H9 (cell line): Measurements from ENCODE around the gene ST6GALNAC2. TPM values are rescaled to one million over a fixed set of nuclear protein-coding genes. Genes with fewer than 3 reads are reported as not detected.

Experiments
- DNase-seq: peaks from one replicate; pipeline ENCODE4 v3.0.0-alpha.2; 2017
- H2AFZ ChIP-seq: one replicate; pipeline ENCODE4 v1.6.1; 2013; ENCODE audit warnings: mild to moderate bottlenecking, low read length, control low read depth, moderate library complexity
- H2AK5ac ChIP-seq: 2 replicates; pipeline ENCODE4 v1.6.1; 2013; ENCODE audit warnings: low read length, control low read depth, mixed read lengths; ENCODE audit not compliant: insufficient read length
- H2BK120ac ChIP-seq: one replicate; pipeline ENCODE4 v1.6.1; 2013; ENCODE audit warnings: low read depth, mild to moderate bottlenecking, low read length, control low read depth, inconsistent platforms; ENCODE audit not compliant: poor library complexity, severe bottlenecking
- H2BK12ac ChIP-seq: 2 replicates; pipeline ENCODE4 v1.6.1; 2013; ENCODE audit warnings: low read length, control low read depth, mixed read lengths, low read depth; ENCODE audit not compliant: insufficient read length
- H2BK15ac ChIP-seq: 2 replicates; pipeline ENCODE4 v1.6.1; 2013; ENCODE audit warnings: low read depth, low read length, control low read depth
- H2BK20ac ChIP-seq: one replicate; pipeline ENCODE4 v1.6.1; 2013; ENCODE audit warnings: low read depth, mild to moderate bottlenecking, low read length, control low read depth, inconsistent platforms; ENCODE audit not compliant: poor library complexity, severe bottlenecking
- H2BK5ac ChIP-seq: 2 replicates; pipeline ENCODE4 v1.6.1; 2013; ENCODE audit warnings: low read length, control low read depth, mixed read lengths; ENCODE audit not compliant: insufficient read length
- H3K14ac ChIP-seq: 2 replicates; pipeline ENCODE4 v1.6.1; 2013; ENCODE audit warnings: low read length, control low read depth; ENCODE audit not compliant: insufficient read depth
- H3K18ac ChIP-seq: 2 replicates; pipeline ENCODE4 v1.6.1; 2013; ENCODE audit warnings: low read depth, mild to moderate bottlenecking, mixed read lengths, low read length, control low read depth; ENCODE audit not compliant: insufficient read length
- H3K23ac ChIP-seq: 2 replicates; pipeline ENCODE4 v1.6.1; 2013; ENCODE audit warnings: low read length, control low read depth, mixed read lengths, low read depth; ENCODE audit not compliant: insufficient read length
- H3K23me2 ChIP-seq: 2 replicates; pipeline ENCODE4 v1.6.1; 2013; ENCODE audit warnings: low read depth, mild to moderate bottlenecking, mixed read lengths, low read length, control low read depth; ENCODE audit not compliant: insufficient read length, poor library complexity, severe bottlenecking
- H3K27ac ChIP-seq: 2 replicates; pipeline ENCODE4 v1.5.1; 2013; ENCODE audit warnings: low read length, control low read depth, mixed read lengths, low read depth; ENCODE audit not compliant: insufficient read length
- H3K27me3 ChIP-seq: 2 replicates; pipeline ENCODE4 v1.6.1; 2013; ENCODE audit warnings: low read length, control low read depth, inconsistent platforms; ENCODE audit not compliant: insufficient read depth
- H3K4ac ChIP-seq: 2 replicates; pipeline ENCODE4 v1.6.1; 2013; ENCODE audit warnings: low read depth, mild to moderate bottlenecking, control low read depth, inconsistent platforms, low read length, moderate library complexity
- H3K4me1 ChIP-seq: 2 replicates; pipeline ENCODE4 v1.6.1; 2013; ENCODE audit warnings: low read length, control low read depth, inconsistent platforms; ENCODE audit not compliant: insufficient read depth
- H3K4me2 ChIP-seq: 2 replicates; pipeline ENCODE4 v1.6.1; 2013; ENCODE audit warnings: low read length, control low read depth, mixed read lengths; ENCODE audit not compliant: insufficient read length, insufficient read depth
- H3K56ac ChIP-seq: 2 replicates; pipeline ENCODE4 v1.6.1; 2013; ENCODE audit warnings: low read depth, mild to moderate bottlenecking, mixed read lengths, low read length, control low read depth; ENCODE audit not compliant: insufficient read length
- H3K79me1 ChIP-seq: 2 replicates; pipeline ENCODE4 v1.6.1; 2013; ENCODE audit warnings: low read depth, mild to moderate bottlenecking, moderate library complexity, low read length, control low read depth, inconsistent platforms; ENCODE audit not compliant: insufficient read depth, poor library complexity, severe bottlenecking
- H3K79me2 ChIP-seq: 2 replicates; pipeline ENCODE4 v1.6.1; 2013; ENCODE audit warnings: low read length, control low read depth, inconsistent platforms; ENCODE audit not compliant: insufficient read depth
- H3K9ac ChIP-seq: 2 replicates; pipeline ENCODE4 v1.6.1; 2013; ENCODE audit warnings: low read length, control low read depth, mixed read lengths; ENCODE audit not compliant: insufficient read length; ENCODE audit errors: extremely low read depth
- H3K9me3 ChIP-seq: one replicate; pipeline ENCODE4 v1.6.1; 2013; ENCODE audit warnings: low read depth, low read length, inconsistent platforms; ENCODE audit not compliant: control insufficient read depth
- H3T11ph ChIP-seq: one replicate; pipeline ENCODE4 v1.6.1; 2013; ENCODE audit warnings: mild to moderate bottlenecking, low read length, control low read depth, inconsistent platforms
- H4K20me1 ChIP-seq: one replicate; pipeline ENCODE4 v1.6.1; 2013; ENCODE audit not compliant: control insufficient read depth, insufficient read length, insufficient read depth
- H4K5ac ChIP-seq: 2 replicates; pipeline ENCODE4 v1.6.1; 2013; ENCODE audit warnings: low read depth, mild to moderate bottlenecking, mixed read lengths, low read length, control low read depth; ENCODE audit not compliant: insufficient read length
- H4K8ac ChIP-seq: replicated peaks from 2 replicates; pipeline ENCODE4 v1.6.1; 2013; ENCODE audit warnings: low read length, control low read depth, mixed read lengths, low read depth; ENCODE audit not compliant: insufficient read length
- H4K91ac ChIP-seq: 2 replicates; pipeline ENCODE4 v1.6.1; 2013; ENCODE audit warnings: low read depth, mild to moderate bottlenecking, moderate library complexity, mixed read lengths, low read length, control low read depth; ENCODE audit not compliant: insufficient read length
- H3K27ac Mint-ChIP-seq, 3 experiments: 2 replicates in 2 of 3; 3 replicates in 1 of 3; pipeline ENCODE4 v1.8.0; 2020 to 2021; ENCODE audit warnings: mixed read lengths in 3 of 3, mild to moderate bottlenecking in 1 of 3, moderate library complexity in 1 of 3
- H3K27me3 Mint-ChIP-seq: 2 replicates; pipeline ENCODE4 v1.8.0; 2021; ENCODE audit warnings: low read depth, mild to moderate bottlenecking, moderate library complexity, mixed read lengths
- H3K36me3 Mint-ChIP-seq, 3 experiments: 2 replicates in 2 of 3; 3 replicates in 1 of 3; pipeline ENCODE4 v1.8.0; 2020 to 2021; ENCODE audit warnings: low read depth in 3 of 3, mixed read lengths in 3 of 3; ENCODE audit not compliant: insufficient read depth in 1 of 3
- H3K4me1 Mint-ChIP-seq, 2 experiments: 2 replicates each; pipeline ENCODE4 v1.8.0; 2020; ENCODE audit warnings: mixed read lengths in 2 of 2
- H3K4me3 Mint-ChIP-seq, 2 experiments: 2 replicates in 1 of 2; 3 replicates in 1 of 2; pipeline ENCODE4 v1.8.0; 2020 to 2021; ENCODE audit warnings: mild to moderate bottlenecking in 2 of 2, mixed read lengths in 2 of 2, moderate library complexity in 1 of 2
- H3K9me3 Mint-ChIP-seq, 2 experiments: 2 replicates in 1 of 2; 3 replicates in 1 of 2; pipeline ENCODE4 v1.8.0; 2020; ENCODE audit warnings: mild to moderate bottlenecking in 2 of 2, mixed read lengths in 2 of 2, moderate library complexity in 1 of 2
- CTCF ChIP-seq: fragments of 200-600 bp; sonication (generic); conservative IDR thresholded peaks from 3 replicates; pipeline ENCODE4 v1.8.0; 2021; ENCODE audit warnings: antibody characterized with exemption, mild to moderate bottlenecking
- WGBS: extraction: QIAGEN DNeasy Blood & Tissue Kit; methylation state at CpG from one replicate; pipeline ENCODE4 v1.1.7; 2013; ENCODE audit warnings: missing lambda C conversion rate, low lambda C conversion rate, mixed read lengths; ENCODE audit not compliant: insufficient read length; ENCODE audit errors: extremely low coverage; 5-methylcytosine and 5-hydroxymethylcytosine counted together
- total RNA-seq: library from RNA; stranded (reverse); gene quantifications from 2 replicates; pipeline ENCODE4 v1.2.1, GENCODE V29; 2021

Gene ST6GALNAC2
- total RNA-seq, 1 experiment from 2014 or later: 0.46 TPM

GRCh38 chr17:76550712-76551615 lies 34.7 kb downstream of the ST6GALNAC2 start:
- no peak overlapping the region for H2AFZ ChIP-seq

More at GRCh38 chr17:76550712-76551615, 34.7 kb downstream of the ST6GALNAC2 start:
- Mint-ChIP-seq H3K4me1 (peaks cover 8 to 17% of the 10 kb centered on the region in 2 experiments), H3K4me3 (no peak overlapping the region), H3K9me3 (no peaks in the 10 kb centered on the region), H3K27ac (peak overlapping the region in 2 of 3 experiments; percentile 2 to 3; a peak in 1 of 7 replicates), H3K27me3 (no peaks in the 10 kb centered on the region), H3K36me3 (no peaks in the 10 kb centered on the region; a peak in 1 of 7 replicates)
- no peaks in the 10 kb centered on the region for H3K23me2 ChIP-seq
- no peaks in the 10 kb centered on the region for H3K27me3 ChIP-seq
- no peak overlapping the region for H4K5ac ChIP-seq
- no peak overlapping the region for H3T11ph ChIP-seq
- no peak overlapping the region for H3K18ac ChIP-seq
- H3K27ac ChIP-seq: no peak overlapping the region
- TF ChIP-seq CTCF: no peak
- no peak overlapping the region for H2BK120ac ChIP-seq
- no peaks in the 10 kb centered on the region for H3K9me3 ChIP-seq
- no peak overlapping the region for H3K4me2 ChIP-seq
- no peak overlapping the region for H4K8ac ChIP-seq
- H2BK20ac ChIP-seq: no peak overlapping the region
- H3K79me1 ChIP-seq: no peaks in the 10 kb centered on the region
- no peak overlapping the region for H2BK12ac ChIP-seq
- H3K56ac ChIP-seq: no peak overlapping the region
- H2AK5ac ChIP-seq: no peak overlapping the region
- H3K23ac ChIP-seq: no peak overlapping the region
- H2BK15ac ChIP-seq: no peak overlapping the region
- no peaks in the 10 kb centered on the region for H4K20me1 ChIP-seq
- WGBS: no CpG with 5 or more reads among the region's 15 CpGs
- H3K4me1 ChIP-seq: no peaks in the 10 kb centered on the region; the same call in 1 of the 2 replicates
- H3K9ac ChIP-seq: no peak overlapping the region
- no peak overlapping the region for H2BK5ac ChIP-seq
- H3K4ac ChIP-seq: no peak overlapping the region
- DNase-seq: peak; percentile 49
- no peaks in the 10 kb centered on the region for H3K79me2 ChIP-seq
- no peak overlapping the region for H4K91ac ChIP-seq
- no peak overlapping the region for H3K14ac ChIP-seq
